ENCODE measurements around the gene CERS4.
"Not testable (repeated sequence)": the region's sequence is repeated elsewhere in the genome, so short reads cannot be mapped to it uniquely, and the experiment has no call there.

Gene CERS4

GRCh38 chr19:8204961-8205360 lies 4.2 kb upstream of the CERS4 start:
- TF ChIP-seq JUND (IDR thresholded peaks at IDR 0.05; ENCODE audit: low read depth) = no peak
- in situ Hi-C loops (cut with HindIII; ENCODE audit: low pct_unique_long_range_greater_than_20kb, low sequenced_read_pairs) = no loop called here
- DNase-seq (ENCODE audit: low read depth in 1 of 2, low spot score in 1 of 2) = peak; percentile 31 to 80

GRCh38 chr19:8206147-8207087 lies 2.8 kb upstream of the CERS4 start:
- peak in 1 of 2 experiments; percentile 66 for DNase-seq (ENCODE audit: low read depth in 1 of 2, low spot score in 1 of 2)
- no peak for TF ChIP-seq JUND (IDR thresholded peaks at IDR 0.05; ENCODE audit: low read depth)
- in situ Hi-C loops (cut with HindIII; ENCODE audit: low pct_unique_long_range_greater_than_20kb, low sequenced_read_pairs) = no loop called here

- DNase-seq (ENCODE audit: low read depth in 1 of 2, low spot score in 1 of 2); in situ Hi-C loops (cut with HindIII; ENCODE audit: low pct_unique_long_range_greater_than_20kb, low sequenced_read_pairs): not testable (repeated sequence)
Measured at GRCh38 chr19:8207326-8207725, 1.8 kb upstream of the CERS4 start.

GRCh38 chr19:8208119-8208921 lies 850 bp upstream of the CERS4 start:
- no peak for TF ChIP-seq JUND (IDR thresholded peaks at IDR 0.05; ENCODE audit: low read depth)
- in situ Hi-C loops (cut with HindIII; ENCODE audit: low pct_unique_long_range_greater_than_20kb, low sequenced_read_pairs) = no loop called here
- peak in 1 of 2 experiments; percentile 71 for DNase-seq (ENCODE audit: low read depth in 1 of 2, low spot score in 1 of 2)

GRCh38 chr19:8209462-8210378 lies 550 bp downstream of the CERS4 start:
- in situ Hi-C loops (cut with HindIII; ENCODE audit: low pct_unique_long_range_greater_than_20kb, low sequenced_read_pairs) = no loop called here
- DNase-seq (ENCODE audit: low read depth in 1 of 2, low spot score in 1 of 2) = peak; percentile 27 to 40
- no peak for TF ChIP-seq JUND (IDR thresholded peaks at IDR 0.05; ENCODE audit: low read depth)

GRCh38 chr19:8210421-8211101 lies 1.4 kb downstream of the CERS4 start:
- peak; percentile 28 to 63 for DNase-seq (ENCODE audit: low read depth in 1 of 2, low spot score in 1 of 2)
- TF ChIP-seq JUND (IDR thresholded peaks at IDR 0.05; ENCODE audit: low read depth) = no peak
- in situ Hi-C loops (cut with HindIII; ENCODE audit: low pct_unique_long_range_greater_than_20kb, low sequenced_read_pairs) = no loop called here

- TF ChIP-seq JUND (IDR thresholded peaks at IDR 0.05; ENCODE audit: low read depth) = no peak
- in situ Hi-C loops (cut with HindIII; ENCODE audit: low pct_unique_long_range_greater_than_20kb, low sequenced_read_pairs) = no loop called here
- DNase-seq (ENCODE audit: low read depth in 1 of 2, low spot score in 1 of 2) = no peak
Measured at GRCh38 chr19:8212212-8212611, 3.0 kb downstream of the CERS4 start.

DNA sequence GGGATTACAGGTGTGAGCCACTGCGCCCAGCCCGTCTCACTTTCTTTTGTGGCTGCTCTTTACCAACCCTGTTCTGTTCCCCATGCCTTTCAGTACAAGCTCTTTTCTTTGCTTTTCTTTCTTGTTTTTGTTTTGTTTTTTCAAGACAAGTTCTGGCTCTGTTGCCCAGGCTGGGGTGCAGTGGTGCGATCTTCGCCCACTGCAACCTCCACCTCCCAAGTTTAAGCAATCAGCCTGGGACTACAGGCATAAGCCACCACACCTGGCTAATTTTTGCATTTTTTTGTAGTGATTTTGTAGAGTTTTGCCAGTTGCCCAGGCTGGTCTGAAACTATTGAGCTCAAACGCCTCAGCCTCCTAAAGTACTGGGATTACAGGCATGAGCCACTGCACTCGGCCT lies 3.7 kb downstream of the CERS4 start:
- DNase-seq (ENCODE audit: low read depth in 1 of 2, low spot score in 1 of 2) = no peak
- TF ChIP-seq JUND (IDR thresholded peaks at IDR 0.05; ENCODE audit: low read depth) = no peak
- in situ Hi-C loops (cut with HindIII; ENCODE audit: low pct_unique_long_range_greater_than_20kb, low sequenced_read_pairs) = no loop called here

DNA sequence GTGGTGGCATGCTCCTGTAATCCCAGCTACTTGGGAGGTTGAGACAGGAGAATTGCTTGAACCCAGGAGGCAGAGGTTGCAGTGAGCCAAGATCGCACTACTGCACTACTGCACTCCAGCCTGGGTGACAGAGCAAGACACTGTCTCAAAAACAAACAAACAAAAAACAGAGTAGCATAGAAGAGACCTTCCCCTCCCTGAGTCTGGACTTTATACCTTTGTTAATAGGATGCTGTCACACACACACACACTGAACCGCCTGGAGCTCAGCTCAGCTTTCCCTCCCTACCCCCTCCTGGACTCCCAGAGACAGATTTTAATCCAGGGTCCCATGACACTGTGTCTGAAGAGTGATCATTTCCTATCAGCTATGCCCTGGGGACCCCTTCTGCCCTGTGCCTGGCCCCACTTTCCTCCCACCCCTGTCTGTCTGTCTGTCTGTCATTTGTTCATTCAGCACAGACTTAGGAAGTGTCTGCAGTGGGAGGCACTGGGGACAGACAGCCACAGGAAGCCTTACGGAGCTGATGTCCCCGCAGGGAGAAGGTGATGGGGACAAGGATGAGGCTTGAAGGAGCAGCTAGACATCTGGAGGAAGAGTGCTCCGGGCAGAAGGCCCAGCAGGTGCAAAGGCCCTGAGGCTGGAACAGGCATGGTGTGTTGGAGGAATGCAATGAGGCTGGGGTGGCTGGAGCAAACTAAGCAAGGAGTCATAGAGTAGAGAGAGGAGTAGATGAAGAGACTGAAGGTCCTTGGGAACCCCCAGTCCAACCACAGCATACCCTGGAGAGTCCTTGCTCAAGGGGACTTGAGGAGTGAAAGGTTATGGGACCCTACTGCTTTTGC lies 4.9 kb downstream of the CERS4 start:
- no peak for TF ChIP-seq JUND (IDR thresholded peaks at IDR 0.05; ENCODE audit: low read depth)

DNA sequence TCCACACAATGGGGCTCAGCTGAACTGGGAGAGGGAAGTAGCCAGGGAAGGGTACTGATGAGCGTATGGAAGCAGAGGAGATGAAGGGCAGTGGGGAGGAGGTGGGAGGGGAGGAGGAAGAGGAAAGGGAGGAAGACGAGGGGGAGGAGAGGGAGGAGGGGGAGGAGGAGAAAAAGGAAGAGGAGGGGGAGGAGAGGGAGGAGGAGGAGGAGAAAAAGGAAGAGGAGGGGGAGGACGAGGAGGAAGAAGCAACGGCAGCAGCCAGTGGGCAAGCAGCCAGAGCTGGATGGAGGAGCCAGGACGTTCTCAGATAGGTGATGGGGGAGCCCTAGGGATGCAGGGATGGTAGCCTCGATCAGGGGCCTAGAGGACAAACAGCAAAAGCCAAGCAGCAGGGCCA lies 5.6 kb downstream of the CERS4 start:
- in situ Hi-C loops (cut with HindIII; ENCODE audit: low pct_unique_long_range_greater_than_20kb, low sequenced_read_pairs) = no loop called here
- DNase-seq (ENCODE audit: low read depth in 1 of 2, low spot score in 1 of 2) = no peak
- TF ChIP-seq JUND (IDR thresholded peaks at IDR 0.05; ENCODE audit: low read depth) = no peak

More for the DNA sequence above, 4.9 kb downstream of the CERS4 start:
- in situ Hi-C loops (cut with HindIII; ENCODE audit: low pct_unique_long_range_greater_than_20kb, low sequenced_read_pairs) = no loop called here
- DNase-seq (ENCODE audit: low read depth in 1 of 2, low spot score in 1 of 2) = no peak

- TF ChIP-seq JUND (IDR thresholded peaks at IDR 0.05; ENCODE audit: low read depth) = no peak
- no peak for DNase-seq (ENCODE audit: low read depth in 1 of 2, low spot score in 1 of 2)
- in situ Hi-C loops (cut with HindIII; ENCODE audit: low pct_unique_long_range_greater_than_20kb, low sequenced_read_pairs) = no loop called here
Measured at GRCh38 chr19:8215783-8216182, 6.6 kb downstream of the CERS4 start.
